LoVo (cell line): ENCODE data around the gene LUM.
"Not testable (repeated sequence)": the region's sequence is repeated elsewhere in the genome, so short reads cannot be mapped to it uniquely, and the experiment has no call there.

Source experiments
- DNase-seq: peaks from one replicate; pipeline ENCODE4 v3.0.0-alpha.2; 2016; ENCODE audit warnings: low spot score

The LUM gene

DNA sequence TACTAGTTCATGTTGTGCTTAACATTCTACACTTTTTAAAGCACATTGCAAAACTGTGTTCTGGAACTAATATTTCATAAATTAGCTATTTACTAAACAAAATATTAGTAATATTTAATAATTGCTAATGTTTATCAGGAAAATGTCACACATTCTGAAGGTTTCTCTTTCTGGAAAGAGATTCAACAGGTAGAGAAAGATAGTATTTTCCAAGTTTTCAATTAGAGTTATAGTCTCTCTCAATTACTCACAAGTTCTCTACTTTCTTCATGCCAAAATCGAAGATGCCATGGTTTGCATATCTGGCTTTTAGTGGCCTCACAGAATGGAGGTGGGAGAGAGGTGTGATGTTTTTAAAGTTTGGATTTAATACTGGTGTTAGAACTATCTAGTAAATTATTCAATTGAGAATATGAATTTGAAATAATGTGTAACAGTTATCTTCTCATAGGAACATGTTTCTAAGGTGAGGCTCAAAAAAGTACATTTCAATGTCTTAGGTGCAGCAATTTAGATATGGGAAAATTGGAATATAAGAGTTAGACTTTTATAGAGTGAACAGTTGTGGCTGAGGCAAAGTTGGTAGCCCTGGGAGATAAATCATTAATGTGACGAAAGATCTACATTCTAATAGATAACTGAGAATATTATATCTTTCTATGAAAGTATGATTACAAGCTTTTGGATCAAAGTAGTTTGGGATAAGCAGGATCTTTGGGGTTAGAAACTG, 1.5 kb downstream of the LUM start:
- DNase-seq: no peak

DNA sequence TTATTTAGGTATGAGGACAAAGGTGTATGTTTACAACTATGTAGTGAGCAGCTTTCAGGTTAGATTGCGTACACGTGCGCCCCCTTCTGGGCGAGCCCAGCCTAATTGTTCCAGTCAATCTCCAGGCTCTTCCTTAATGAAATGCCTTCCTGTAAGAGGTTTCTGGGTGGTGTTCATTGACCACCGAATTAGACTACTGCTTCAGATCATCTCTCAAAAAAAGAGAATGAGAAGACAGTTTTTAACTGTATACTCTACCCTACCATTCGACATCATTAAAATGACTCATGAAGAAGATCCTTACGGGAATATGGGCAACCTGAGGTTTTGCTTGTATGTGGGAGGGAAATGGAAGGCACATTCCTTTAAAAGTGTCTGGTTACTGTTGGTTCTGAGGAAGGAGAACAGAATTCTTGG, 2.1 kb downstream of the LUM start:
- peak; percentile 71 for DNase-seq

DNA sequence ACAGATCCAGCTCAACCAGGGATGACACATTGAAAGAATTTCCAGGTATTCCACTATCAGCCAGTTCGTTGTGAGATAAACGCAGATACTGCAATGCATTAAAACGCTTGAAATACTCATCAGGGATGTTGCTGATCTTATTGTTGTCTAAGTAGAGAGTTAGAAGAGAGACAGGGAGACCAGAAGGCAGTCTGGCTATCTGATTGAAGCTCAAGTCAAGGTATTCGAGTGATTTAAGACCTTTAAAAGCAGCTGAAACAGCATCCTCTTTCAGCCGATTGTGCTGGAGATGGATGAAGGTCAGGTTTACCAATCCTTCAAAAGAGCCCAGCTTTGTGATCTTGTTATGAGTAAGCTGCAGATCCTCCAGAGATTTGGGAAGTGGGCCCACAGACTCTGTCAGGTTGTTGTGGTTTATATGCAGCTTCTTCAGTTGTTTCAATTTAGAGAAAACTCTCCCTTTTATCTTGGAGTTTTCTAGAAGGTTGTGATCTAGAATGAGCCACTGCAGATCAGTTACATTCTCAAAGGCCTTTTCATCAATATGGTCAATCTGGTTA, 3.0 kb downstream of the LUM start:
- no peak for DNase-seq

DNA sequence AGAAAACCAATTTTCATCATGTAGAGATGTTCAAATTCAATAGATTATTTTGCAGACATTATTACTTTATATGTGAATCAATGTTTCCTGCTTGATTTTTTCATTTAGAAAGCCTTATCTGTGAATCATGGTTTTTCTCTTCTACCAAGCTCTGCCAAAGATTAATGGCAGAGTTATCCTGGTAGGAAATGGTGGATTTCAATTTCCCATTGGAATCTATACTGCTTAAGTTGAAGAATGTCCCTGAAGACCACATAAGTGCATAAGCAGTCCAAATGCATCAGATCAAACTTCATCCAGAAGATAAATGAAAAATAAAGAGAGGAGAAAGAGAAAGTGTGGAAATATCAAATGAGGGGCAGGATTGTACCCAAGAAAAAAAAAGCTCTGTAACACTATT, 5.0 kb downstream of the LUM start:
- DNase-seq: no peak

DNA sequence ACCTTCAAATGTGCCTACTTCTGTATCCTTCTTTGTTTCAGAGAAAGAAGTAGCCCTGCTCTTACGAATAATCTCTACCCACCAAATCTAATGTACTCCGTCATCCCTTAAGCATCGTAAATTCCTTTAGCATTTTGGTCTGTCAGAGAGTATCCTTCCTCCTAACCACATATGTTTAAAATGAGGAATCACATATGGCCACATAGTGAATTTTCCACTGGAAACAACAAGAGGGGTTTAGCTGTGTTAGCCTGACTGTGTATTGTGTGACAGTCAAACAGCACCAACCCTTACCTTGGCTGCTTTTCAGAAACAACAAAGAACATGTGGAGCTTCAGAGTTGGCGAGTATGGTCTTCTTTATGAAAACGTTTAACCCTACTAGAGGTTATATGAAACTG, 5.5 kb downstream of the LUM start:
- no peak for DNase-seq

DNA sequence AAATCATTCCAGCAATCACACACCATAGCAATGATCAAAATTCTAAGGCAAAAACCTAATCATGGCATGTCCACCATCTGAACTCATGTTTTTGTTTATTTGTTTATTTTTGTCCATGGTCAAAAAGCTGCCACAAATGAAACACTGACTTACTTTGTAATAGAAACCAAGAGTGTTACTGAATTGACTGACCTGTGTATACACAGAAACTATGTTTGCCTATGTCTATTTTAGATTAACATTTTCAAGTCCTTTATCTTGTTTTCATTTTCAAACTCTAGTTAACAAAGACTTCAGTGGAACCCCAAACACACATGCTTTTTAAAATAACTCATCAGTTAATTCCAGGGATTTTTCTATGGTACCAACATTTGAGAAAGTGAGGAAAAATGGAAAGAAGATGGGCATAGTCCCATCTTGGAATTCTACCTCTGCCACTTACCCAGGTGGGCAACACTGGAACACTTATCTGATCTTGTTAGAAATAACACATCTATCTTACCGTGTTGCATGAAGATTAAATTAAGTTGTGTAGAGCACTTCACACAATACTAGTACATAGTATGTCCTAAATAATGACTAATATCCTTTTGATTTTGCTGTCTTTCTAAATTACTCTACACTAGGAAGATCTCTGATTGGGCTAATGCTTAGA, 6.4 kb downstream of the LUM start:
- no peak for DNase-seq

DNA sequence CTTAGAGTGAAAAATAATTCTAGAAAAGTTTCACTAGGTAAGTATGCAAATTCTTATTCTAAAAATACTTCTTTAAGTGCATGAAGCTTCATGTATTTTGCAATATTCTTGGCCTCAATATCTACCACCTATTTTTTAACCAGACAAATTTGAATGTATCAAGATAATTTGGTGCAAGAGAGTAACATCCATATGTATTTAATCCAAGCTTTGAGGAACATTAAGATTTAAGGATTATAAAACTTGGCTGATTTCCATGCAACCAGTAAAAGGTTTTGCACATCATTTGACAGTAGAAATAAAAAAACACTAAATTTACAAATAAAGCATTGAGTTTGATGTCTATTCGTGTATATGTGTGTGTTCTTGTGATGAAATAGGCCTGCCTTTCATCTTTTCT, 7.7 kb downstream of the LUM start:
- no peak for DNase-seq

DNA sequence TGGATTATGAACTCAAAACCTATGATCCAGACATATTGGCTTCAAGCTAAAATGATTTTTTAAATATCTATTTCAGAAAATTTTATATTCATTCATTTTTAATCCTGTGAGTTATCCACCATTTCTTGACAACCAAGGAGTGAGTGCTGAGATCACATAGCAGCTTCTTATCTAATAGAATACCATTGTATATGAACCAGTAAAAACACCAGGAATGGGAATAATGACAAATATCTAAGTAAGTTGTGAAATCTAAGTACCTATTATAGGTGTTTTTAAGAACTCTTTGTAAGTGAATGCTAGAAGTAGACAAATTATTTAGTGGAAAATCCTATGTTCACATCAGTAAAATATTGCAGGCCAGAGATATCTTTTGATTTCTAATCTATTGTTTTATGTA, 8.2 kb downstream of the LUM start:
- no peak for DNase-seq

DNA sequence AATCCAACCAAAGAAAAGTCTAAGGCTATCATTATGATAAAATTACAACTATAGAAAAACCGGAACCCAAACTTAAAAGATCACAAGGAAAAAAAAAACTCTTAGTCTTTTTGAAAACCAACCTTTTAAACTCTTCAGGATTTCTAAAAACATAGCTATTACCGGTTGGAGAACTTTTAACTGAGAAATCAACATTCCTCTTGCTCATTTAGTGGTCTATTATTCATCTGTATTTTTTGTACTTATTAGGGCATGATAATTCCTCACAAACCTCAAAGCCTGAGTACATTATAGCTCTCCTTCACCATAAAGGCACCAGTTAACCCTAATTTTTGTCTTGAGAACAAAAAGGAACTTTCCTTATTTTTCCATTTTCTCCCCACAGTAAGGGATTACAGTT, 10.4 kb downstream of the LUM start:
- DNase-seq: no peak

DNA sequence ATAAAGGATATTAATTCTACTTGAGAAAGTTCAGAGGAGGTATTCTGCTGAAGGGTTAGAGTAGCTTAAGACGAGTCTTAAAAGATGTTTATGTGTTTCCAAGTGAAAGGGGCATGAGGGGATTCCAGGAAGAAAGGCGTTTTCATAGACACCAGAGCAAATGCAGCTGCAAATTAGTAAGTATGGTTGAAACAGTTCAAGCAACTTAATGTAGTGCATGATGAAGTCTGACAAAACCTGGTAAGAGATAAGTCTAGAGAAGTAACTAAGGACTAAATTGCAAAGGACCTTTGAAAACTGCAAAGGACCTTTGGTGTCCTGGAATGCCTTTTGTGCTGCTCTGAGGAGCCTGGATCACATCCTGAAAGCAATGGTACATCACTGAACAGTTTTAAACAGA, 11.5 kb downstream of the LUM start:
- DNase-seq: no peak

DNA sequence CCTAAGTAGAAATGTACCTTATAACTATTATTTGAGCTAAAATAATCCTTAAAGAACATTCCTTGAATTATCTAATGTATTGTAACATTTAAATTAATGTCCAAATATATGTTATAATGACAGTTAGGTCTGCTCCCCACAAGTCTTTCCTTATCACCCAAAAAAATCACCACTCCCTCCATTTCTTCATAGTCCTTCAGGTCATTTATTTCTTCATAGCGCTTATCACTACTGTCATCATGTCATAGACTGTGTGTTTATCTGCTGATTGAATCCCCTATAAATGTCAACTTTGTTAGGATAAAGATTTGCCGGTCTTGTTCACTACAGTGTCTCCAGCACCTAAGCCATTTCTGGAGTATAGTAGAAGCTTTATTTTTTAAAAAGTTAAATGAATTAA, 12.0 kb downstream of the LUM start:
- DNase-seq: peak; percentile 34

DNA sequence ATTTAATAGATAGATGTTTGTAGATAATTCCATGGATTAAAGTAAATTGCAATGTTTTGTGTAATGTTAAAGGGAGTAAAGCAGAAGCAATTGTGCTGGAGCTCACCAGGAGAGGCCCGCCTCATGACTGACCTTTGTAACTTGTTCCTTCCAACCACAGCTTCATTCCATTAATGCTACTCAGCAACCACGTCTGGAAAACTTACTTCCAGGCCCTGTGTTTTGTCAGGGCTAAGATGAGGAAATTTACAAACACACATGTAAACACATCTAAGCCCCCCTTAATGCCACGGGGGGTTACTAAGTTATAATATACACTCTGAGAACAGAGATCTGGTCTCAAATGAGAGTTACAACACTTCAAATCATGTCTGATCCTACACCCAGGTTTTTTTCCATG, 12.4 kb downstream of the LUM start:
- peak; percentile 84 for DNase-seq

DNA sequence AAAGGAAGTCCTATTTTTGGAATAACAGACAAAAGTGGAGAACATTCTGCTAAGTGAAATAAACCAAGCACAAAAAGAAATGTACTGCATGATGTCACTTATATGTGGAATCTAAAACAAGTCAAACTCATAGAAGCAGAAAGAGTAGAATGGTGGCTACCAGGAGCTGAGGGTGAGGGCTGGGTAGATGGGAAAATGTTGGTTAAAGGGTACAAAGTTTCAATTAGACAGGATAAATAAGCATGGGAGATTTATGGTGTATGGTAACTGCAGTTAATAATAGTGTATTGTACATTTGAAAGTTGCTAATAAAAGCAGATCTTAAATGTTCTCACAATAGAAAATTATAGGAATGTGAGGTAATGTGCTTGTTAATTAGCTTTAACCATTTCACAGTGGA, 12.8 kb downstream of the LUM start:
- DNase-seq: no peak

DNA sequence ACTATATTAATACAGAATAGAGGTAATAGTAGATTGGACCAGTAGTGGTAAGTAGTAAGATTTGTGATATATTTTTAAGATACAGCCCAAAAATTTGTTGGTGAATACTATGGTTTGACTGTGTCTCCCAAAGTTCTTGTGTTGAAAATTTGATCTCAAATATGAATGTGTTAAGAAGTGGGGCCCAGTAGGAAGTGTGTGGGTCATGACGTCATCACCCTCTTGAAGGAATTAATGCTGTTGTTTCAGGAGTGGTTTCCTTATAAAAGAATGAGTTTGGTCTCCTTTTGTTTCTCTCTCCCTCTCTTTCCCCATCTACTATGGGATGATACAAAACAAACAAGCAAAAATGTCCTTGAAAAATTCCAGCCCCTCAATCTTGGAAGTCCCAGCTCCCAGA, 16.3 kb downstream of the LUM start:
- DNase-seq: no peak

DNA sequence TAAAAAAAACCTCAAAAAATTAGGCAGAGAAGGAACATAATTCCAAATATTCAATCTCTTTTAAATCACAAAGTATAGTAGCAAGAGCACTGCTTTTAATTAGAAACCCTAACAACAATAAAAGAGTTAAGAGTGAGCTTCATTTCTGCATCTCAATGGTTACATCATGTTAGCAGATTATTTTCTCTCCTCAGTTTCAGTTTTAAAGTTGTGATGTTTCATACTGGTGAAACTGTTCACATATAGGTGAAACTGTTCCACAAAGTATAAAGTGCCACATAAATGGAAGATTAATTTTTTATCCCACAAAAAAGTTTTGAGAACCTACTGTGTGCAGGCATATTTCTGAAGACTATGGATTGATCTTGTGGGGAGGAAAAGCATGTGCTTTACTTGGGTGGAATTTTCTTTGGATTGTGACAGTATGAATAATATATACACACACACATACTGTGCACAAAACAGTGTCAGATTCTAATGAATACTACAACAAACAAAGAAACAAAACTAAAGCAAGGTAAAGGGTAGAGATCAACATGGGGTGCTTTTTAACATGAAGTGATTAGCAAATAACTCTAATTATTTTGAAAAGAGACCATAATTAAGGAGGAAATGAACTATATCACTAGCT, 17.1 kb downstream of the LUM start:
- no peak for DNase-seq

DNA sequence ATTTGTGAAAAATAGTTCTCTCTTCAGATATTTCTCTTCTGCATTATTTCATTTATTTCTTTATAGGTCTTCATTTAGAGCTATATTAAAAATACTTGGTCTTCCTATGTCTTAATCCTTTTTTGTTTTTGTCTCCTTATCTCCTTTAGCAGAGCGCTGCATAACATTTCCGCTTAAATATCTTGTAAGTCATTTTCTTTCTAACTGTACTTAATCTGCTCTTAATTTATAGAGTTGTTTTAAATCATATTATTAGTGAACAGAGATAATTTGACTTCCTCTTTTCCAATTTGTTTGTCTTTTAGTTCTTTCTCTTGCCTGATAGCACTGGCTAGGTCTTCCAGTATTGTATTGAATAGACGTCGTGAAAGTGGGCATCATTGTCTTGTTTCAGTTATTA, 18.0 kb downstream of the LUM start:
- DNase-seq: no peak

DNA sequence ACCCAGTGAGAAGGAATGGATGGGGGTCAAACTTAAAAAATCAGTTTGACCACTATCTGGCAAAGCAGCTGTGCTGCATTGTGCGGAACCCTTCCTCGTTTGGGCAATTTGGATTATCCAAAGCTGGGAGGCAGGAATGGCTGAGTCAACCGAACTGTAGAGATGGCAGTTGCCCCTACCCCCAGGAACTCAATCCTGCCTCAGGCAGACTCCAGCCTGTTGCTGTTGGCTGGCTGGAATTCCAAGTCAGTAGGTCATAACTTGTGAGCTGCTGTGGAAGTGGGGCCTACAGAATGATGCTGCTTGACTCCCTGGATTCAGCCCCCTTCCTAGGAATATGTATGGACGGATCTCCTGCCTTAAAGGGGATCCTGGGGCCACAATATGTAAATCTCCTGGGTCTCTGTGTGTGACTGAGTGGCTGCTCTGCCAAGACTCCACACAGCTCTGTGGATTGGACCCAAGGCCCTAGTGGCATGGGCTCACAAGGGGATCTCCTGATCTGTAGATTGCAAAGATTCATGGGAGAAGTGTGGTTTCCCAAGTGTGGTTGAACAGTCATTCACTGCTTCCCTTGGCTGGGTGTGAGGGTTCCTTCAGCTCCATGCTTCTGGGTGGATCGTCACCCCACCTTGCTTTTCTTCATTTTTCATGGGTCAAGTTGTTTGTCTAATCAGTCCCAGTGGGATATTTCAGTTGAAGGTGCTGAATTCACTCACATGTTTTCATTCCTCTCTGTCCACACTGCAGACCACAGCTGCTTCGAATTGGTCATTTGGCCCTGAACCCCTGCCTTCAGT, 19.2 kb downstream of the LUM start:
- DNase-seq: no peak

DNA sequence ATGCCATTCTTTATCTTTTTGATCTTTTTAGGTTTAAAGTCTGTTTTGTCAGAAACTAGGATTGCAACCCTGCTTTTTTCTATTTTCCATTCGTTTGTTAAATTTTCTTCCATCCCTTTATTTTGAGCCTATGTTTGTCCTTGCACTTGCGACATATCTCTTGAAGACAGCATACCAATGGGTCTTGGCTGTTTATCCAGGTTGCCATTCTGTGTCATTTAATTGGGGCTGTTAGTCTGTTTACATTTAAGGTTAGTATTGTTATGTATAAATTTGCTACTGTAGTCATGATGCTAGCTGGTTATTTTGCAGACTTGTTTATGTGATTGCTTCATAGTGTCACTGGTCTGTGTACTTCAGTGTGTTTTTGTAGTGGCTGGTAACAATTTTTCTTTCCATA, 21.3 kb downstream of the LUM start:
- not testable (repeated sequence) for DNase-seq

DNA sequence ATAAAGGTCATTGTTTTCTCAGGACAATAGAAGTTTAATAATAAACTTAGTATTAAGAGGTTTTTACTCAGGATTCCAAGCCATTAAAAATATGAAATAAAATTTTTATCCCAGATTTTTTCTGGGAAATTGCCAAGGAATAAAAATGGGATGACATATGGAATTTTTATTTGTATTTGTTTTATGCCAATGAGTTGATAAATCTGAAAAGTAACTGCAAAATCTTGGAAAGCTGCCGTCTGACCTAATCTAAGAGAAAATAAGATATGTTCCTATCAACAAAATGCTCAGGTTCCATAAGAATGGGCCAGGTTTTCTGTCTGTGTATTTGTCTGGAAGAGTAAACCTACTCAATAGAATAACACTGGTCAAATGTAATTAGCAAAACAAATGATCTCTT, 31.3 kb downstream of the LUM start:
- no peak for DNase-seq

DNA sequence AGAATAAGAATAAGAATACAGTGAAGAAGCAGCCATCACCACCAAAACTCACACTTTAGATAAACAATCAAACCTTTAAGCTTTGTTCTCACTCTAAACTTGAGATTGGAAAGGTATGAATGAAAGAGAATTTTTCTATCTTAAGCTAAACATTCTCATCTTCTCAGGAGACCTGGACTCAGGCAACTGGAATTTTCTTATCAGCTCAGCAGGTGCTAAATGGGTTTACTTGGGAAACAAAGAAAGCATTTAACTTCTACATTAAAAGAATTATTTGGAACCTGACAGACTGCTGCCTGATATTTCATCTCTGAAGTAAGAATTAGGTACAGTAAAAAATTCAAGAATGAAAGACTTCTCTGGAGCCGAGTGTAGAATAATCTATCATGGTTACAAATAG, 32.8 kb downstream of the LUM start:
- no peak for DNase-seq

DNA sequence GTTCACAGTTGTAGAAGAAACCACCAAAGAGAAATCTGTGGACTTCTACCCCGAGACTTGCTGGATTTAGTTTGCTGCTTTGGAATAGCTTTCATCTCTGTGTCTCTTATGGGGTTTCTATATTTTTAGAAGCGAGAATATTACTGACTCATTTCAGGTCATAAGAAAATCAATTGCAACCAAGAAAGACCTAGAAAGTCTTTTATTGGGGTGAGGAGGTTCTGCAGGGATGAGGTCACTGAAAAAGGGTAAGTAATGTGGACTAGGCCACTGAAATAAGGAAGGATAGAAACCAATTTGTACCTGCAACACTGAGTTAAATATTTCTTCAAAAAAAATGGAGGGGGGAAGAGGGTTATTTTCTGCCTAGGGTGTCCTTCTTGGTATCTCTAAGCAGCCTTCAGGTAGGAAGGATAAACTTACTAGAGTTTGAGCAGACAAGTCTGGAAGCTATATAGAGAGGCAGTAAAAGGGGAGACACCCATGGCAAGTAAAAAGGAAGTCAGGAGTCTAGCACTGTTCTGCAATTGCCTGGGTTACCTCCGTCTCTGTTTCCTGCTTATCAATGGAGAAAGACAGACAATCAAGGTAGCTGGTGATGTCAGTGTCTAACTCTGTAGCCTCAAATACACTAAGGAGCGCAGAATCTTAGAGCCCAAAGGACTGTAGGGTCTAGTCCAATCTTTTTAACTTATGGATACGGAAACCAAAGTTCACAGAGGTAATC, 33.9 kb downstream of the LUM start:
- no peak for DNase-seq

DNA sequence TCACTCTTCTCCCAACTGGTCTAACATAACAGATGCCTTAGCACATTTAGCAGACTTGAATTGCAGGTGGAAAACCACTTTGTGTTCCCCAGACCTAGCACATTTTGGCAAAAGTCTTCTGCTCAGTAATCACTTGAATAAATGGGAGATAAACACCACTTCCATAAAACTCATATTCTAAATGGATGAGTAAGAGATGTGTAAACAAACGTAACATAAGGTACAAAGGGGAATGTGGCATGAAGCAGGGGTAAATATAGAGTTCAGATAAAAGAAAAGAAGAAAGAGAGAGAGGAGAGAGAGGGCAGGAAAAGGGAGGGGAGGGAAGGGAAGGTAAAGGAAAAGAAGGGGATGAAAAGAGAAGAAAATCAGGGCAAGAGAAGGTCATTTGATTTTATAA, 36.4 kb downstream of the LUM start:
- peak; percentile 49 for DNase-seq
